SU-DHL-6 (cell line): ENCODE measurements around the gene IL13.

Experiments
- H2AFZ ChIP-seq: fragments of 200-600 bp; sonication (generic); 2 replicates; pipeline ENCODE4 v1.6.1; 2014; ENCODE audit warnings: low read depth, mild to moderate bottlenecking, moderate library complexity, mixed read lengths, antibody characterized with exemption, low read length; ENCODE audit not compliant: severe bottlenecking
- H3F3A ChIP-seq: fragments of 200-600 bp; shearing (Covaris generic); 2 replicates; pipeline ENCODE4 v1.6.0; 2016; ENCODE audit warnings: antibody characterized with exemption, mild to moderate bottlenecking; ENCODE audit not compliant: insufficient read depth
- H3K27ac ChIP-seq: fragments of 200-600 bp; sonication (generic); 2 replicates; pipeline ENCODE4 v1.5.1; 2016; ENCODE audit warnings: low read depth, mild to moderate bottlenecking, low read length, moderate library complexity, mixed read lengths
- H3K27me3 ChIP-seq: fragments of 200-600 bp; sonication (generic), shearing (Covaris generic); 2 replicates; pipeline ENCODE4 v1.6.0; 2014; ENCODE audit warnings: mild to moderate bottlenecking, low read length
- H3K36me3 ChIP-seq: fragments of 200-600 bp; sonication (generic); 2 replicates; pipeline ENCODE4 v1.6.1; 2014; ENCODE audit warnings: mild to moderate bottlenecking, low read length, mixed read lengths
- H3K4me2 ChIP-seq: fragments of 300-600, 200-600 bp; shearing (Covaris generic), sonication (generic); 2 replicates; pipeline ENCODE4 v1.6.0; 2014; ENCODE audit warnings: low read length, low read depth, mild to moderate bottlenecking; ENCODE audit not compliant: poor library complexity, severe bottlenecking
- H3K4me3 ChIP-seq: fragments of 200-600 bp; sonication (generic); 2 replicates; pipeline ENCODE4 v1.5.1; 2014; ENCODE audit warnings: antibody characterized with exemption, low read length, mild to moderate bottlenecking, mixed read lengths; ENCODE audit not compliant: insufficient read depth, poor library complexity, severe bottlenecking
- H3K79me2 ChIP-seq: fragments of 200-600 bp; sonication (generic); 2 replicates; pipeline ENCODE4 v1.6.1; 2014; ENCODE audit warnings: mild to moderate bottlenecking, low read length, moderate library complexity; ENCODE audit not compliant: insufficient read depth
- H3K9ac ChIP-seq: fragments of 200-600 bp; sonication (generic); 2 replicates; pipeline ENCODE4 v1.7.0; 2014; ENCODE audit warnings: mild to moderate bottlenecking, low read length
- H3K9me2 ChIP-seq: fragments of 200-600 bp; sonication (generic); replicated peaks from 2 replicates; pipeline ENCODE4 v1.6.1; 2014; ENCODE audit warnings: low read length; ENCODE audit not compliant: insufficient read depth
- H3K9me3 ChIP-seq: fragments of 200-600 bp; sonication (generic); 2 replicates; pipeline ENCODE4 v1.6.1; 2014; ENCODE audit warnings: low read length, mixed read lengths; ENCODE audit not compliant: insufficient read depth
- H4K20me1 ChIP-seq: fragments of 200-600 bp; sonication (generic); 2 replicates; pipeline ENCODE4 v1.6.1; 2014; ENCODE audit warnings: low read depth, mild to moderate bottlenecking, antibody characterized with exemption, low read length, moderate library complexity, mixed read lengths
- CTCF ChIP-seq: fragments of 200-600 bp; sonication (generic); IDR thresholded peaks from one replicate; pipeline ENCODE4 v1.5.1; 2017; ENCODE audit warnings: antibody characterized with exemption, mild to moderate bottlenecking, low read length, moderate library complexity; ENCODE audit not compliant: insufficient read depth, poor library complexity, severe bottlenecking
- EZH2phosphoT487 ChIP-seq: fragments of 200-600 bp; sonication (generic), shearing (Covaris generic); conservative IDR thresholded peaks from 2 replicates; pipeline ENCODE4 v1.6.1; 2018; ENCODE audit warnings: mild to moderate bottlenecking, antibody characterized with exemption, low read length, moderate library complexity, mixed read lengths

IL13 gene

DNA sequence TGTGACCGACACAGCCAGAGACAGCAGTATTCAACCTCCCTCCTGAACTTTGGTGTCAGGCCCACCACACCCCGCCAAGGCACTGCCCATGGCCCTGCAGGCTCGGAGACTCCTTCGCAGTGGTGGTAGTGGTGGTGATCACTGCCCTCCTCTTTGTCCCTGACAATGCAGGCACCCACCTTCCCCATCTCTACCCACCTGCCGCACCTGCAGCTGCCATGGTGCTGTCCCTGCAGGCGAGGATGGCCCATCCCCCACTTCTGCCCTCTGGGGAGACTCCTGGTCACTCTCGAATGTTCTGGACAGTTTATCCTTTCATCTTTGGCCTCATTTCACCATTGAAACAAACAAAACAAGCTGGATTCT, 11.5 kb downstream of the IL13 start:
- no peak overlapping the region for H3K4me3 ChIP-seq
- H3K9me3 ChIP-seq: no peaks in the 10 kb centered on the region
- no peaks in the 10 kb centered on the region for H3K36me3 ChIP-seq
- H3K9ac ChIP-seq: no peak overlapping the region
- no peaks in the 10 kb centered on the region for H3F3A ChIP-seq
- H3K27ac ChIP-seq: no peak overlapping the region
- H3K27me3 ChIP-seq: no peaks in the 10 kb centered on the region
- H2AFZ ChIP-seq: no peak overlapping the region
- TF ChIP-seq EZH2phosphoT487: no peak
- TF ChIP-seq CTCF: no peak
- no peaks in the 10 kb centered on the region for H4K20me1 ChIP-seq
- H3K79me2 ChIP-seq: no peaks in the 10 kb centered on the region
- H3K9me2 ChIP-seq: no peaks in the 10 kb centered on the region
- H3K4me2 ChIP-seq: no peak overlapping the region

DNA sequence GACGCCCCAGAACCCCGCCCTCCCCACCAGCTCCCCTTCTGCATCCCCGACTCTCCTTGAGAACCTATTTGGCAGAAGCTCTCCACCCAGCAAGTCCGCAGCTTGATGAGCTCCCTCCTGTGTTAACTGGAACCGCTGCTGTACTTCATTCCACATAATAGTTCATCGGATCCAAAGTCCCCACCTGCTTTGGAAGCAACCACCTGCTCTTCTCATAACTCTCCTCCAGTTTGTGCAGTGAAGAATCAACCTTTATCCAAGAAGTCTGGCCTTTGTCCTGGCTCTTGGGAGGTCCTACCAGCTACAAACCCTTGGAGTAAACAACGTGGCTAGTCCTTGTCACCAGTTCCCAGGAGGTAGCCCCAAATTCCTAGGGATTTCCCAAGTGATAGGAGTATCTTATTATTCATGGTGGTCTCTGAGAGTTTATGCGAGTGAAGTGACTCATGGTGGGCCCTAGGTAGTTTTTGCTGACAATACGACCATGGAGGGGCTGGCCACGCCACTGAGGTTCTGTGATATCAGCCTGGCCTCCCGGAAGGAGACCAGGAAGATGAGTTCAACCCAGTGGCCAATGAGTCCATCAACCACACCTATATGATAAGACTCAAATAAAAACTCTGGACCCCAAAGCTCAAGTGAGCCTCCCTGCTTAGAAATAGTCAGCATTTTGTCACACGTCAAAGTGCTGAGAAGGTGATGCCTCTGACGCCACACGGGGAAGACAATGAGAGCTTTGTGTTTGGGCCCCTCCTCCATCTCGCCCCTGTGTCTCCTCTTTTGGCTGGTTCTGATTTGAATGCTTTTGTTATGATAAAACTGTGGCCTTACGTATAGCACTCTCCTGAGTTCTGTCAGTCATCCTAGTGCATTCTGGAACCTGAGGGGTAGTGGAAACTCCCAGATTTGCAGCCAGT, 12.3 kb downstream of the IL13 start:
- TF ChIP-seq EZH2phosphoT487 (no peak), CTCF (no peak)

GRCh38 chr5:132671000-132671399, 13.0 kb downstream of the IL13 start:
- no peak overlapping the region for H3K4me3 ChIP-seq
- H2AFZ ChIP-seq: no peak overlapping the region
- no peaks in the 10 kb centered on the region for H3K9me3 ChIP-seq
- no peak overlapping the region for H3K27ac ChIP-seq
- no peaks in the 10 kb centered on the region for H4K20me1 ChIP-seq
- no peak overlapping the region for H3K9ac ChIP-seq
- H3K79me2 ChIP-seq: no peaks in the 10 kb centered on the region
- no peaks in the 10 kb centered on the region for H3F3A ChIP-seq
- TF ChIP-seq EZH2phosphoT487 (no peak), CTCF (no peak)
- no peaks in the 10 kb centered on the region for H3K36me3 ChIP-seq
- no peak overlapping the region for H3K4me2 ChIP-seq
- H3K27me3 ChIP-seq: no peaks in the 10 kb centered on the region
- no peaks in the 10 kb centered on the region for H3K9me2 ChIP-seq

More for the DNA sequence above, 12.3 kb downstream of the IL13 start:
- H3K36me3 ChIP-seq: no peaks in the 10 kb centered on the region
- H3K4me2 ChIP-seq: no peak overlapping the region
- H3K27me3 ChIP-seq: no peaks in the 10 kb centered on the region
- H4K20me1 ChIP-seq: no peaks in the 10 kb centered on the region
- H3K4me3 ChIP-seq: no peak overlapping the region
- no peaks in the 10 kb centered on the region for H3K9me2 ChIP-seq
- H3K9ac ChIP-seq: no peak overlapping the region
- H3K79me2 ChIP-seq: no peaks in the 10 kb centered on the region
- no peak overlapping the region for H2AFZ ChIP-seq
- H3K9me3 ChIP-seq: no peaks in the 10 kb centered on the region
- H3F3A ChIP-seq: no peaks in the 10 kb centered on the region
- no peak overlapping the region for H3K27ac ChIP-seq
